ENCODE measurements around the gene MYO18A.

Gene MYO18A

DNA sequence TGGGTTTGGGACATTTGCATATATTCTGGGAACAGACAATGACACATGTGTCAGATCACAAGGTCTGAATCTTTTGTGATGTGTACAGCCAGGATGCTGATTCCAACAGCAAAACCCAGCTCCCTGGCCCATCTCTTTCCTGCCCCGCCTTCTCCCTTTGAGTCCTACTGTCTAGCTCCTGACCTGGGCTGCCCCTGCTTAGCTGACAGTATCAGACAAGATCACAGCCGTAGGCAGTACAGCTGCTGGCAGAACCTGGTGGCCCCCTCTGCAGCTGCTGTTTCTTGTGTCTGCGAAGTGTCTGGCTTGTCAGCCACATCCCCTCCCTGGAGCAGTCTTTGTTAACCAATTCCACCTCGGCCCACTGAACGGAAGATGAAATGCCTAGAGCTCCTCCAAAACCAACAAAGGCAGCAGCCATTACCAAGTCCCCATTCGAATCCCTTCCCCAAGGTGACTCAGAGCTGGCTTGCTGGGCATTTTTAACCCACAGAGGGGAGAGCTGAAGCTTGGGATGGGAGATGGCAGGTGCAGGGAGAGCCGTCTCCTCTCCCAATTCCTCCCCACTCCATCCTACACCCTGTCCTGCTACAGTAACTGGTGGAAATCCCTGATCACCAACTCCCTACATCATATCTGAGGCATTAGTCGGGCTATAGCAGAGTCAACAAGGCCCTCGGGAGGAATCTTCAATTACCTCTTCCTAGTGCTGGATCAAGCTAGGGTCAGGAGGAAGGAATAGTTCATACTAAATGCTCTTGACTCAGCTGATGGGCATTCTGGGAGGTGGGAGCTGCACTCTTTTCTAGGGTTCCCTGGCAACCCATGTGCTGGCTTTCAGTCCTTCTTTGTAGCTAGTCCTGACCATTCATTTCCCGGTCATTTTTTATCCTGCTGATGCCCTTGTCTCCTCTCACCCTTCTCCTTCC lies 131.5 kb downstream of the MYO18A start:
- Histone ChIP-seq H3K4me3 (ENCODE audit: low read length) (no peak overlapping the region), H3K4me1 (ENCODE audit: control insufficient read depth, insufficient read depth, low read length) (no peaks in the 10 kb centered on the region), H3K9ac (ENCODE audit: low read length) (no peak overlapping the region), H3K27ac (ENCODE audit: low read depth, low read length) (no peak overlapping the region), H3K27me3 (ENCODE audit: control insufficient read depth, insufficient read depth, low read length) (no peaks in the 10 kb centered on the region), H3K36me3 (ENCODE audit: control insufficient read depth, insufficient read depth, low read length) (no peaks in the 10 kb centered on the region)

GRCh38 chr17:29046473-29046839 lies 133.7 kb downstream of the MYO18A start:
- Histone ChIP-seq H3K9ac (ENCODE audit: low read length) (no peak overlapping the region), H3K27ac (ENCODE audit: low read depth, low read length) (no peak overlapping the region), H3K4me1 (ENCODE audit: control insufficient read depth, insufficient read depth, low read length) (no peaks in the 10 kb centered on the region), H3K36me3 (ENCODE audit: control insufficient read depth, insufficient read depth, low read length) (no peaks in the 10 kb centered on the region), H3K27me3 (ENCODE audit: control insufficient read depth, insufficient read depth, low read length) (peaks cover 2% of the 10 kb centered on the region), H3K4me3 (ENCODE audit: low read length) (no peak overlapping the region)

DNA sequence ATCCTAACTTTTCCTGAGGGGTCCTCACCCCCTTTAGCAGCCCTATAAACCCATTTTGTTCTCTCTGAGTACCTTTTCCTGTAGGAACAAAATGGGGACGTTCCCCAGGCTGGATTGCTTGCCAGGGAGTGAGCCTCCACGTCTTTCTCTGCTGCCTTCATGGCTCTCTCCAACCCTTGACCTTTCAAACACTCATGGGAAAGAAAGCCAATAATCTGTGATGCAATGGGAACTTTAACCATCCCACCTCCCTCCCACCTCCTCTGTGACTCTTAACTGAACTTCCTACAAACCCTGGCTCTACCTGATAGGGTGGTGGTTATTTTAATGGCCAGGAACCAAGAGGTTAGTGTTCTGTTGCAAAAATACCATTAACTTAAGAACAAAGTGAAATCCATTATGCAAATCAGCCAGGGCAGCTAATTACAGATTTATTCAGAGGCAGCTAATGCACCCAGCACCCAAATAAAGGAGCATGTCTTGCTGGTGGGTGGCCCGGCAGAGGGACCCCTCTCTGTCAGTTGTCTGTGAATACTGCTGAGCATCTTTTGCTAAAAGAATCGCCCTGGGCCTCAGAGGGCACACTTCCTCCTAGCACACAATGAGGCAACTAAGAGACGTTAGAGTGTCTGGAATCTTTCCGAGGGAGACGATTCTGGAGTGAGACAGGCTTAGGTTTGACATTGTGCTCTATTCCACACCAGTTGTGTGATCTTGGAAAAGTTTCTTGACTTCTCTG lies 134.3 kb downstream of the MYO18A start:
- peaks cover 2% of the 10 kb centered on the region for H3K27me3 ChIP-seq (ENCODE audit: control insufficient read depth, insufficient read depth, low read length)
- H3K4me1 ChIP-seq (ENCODE audit: control insufficient read depth, insufficient read depth, low read length) = no peaks in the 10 kb centered on the region
- H3K36me3 ChIP-seq (ENCODE audit: control insufficient read depth, insufficient read depth, low read length) = no peaks in the 10 kb centered on the region
- no peak overlapping the region for H3K27ac ChIP-seq (ENCODE audit: low read depth, low read length)
- no peak overlapping the region for H3K4me3 ChIP-seq (ENCODE audit: low read length)
- no peak overlapping the region for H3K9ac ChIP-seq (ENCODE audit: low read length)

- H3K4me1 ChIP-seq (ENCODE audit: control insufficient read depth, insufficient read depth, low read length) = no peaks in the 10 kb centered on the region
- H3K27ac ChIP-seq (ENCODE audit: low read depth, low read length) = no peak overlapping the region
- H3K36me3 ChIP-seq (ENCODE audit: control insufficient read depth, insufficient read depth, low read length) = no peaks in the 10 kb centered on the region
- H3K27me3 ChIP-seq (ENCODE audit: control insufficient read depth, insufficient read depth, low read length) = peaks cover 2% of the 10 kb centered on the region
- no peak overlapping the region for H3K9ac ChIP-seq (ENCODE audit: low read length)
- no peak overlapping the region for H3K4me3 ChIP-seq (ENCODE audit: low read length)
Observed at GRCh38 chr17:29045026-29045425, 135.2 kb downstream of the MYO18A start.

GRCh38 chr17:29043539-29044145 lies 136.6 kb downstream of the MYO18A start:
- Histone ChIP-seq H3K27me3 (ENCODE audit: control insufficient read depth, insufficient read depth, low read length) (peaks cover 2% of the 10 kb centered on the region), H3K4me3 (ENCODE audit: low read length) (no peak overlapping the region), H3K27ac (ENCODE audit: low read depth, low read length) (no peak overlapping the region), H3K4me1 (ENCODE audit: control insufficient read depth, insufficient read depth, low read length) (no peaks in the 10 kb centered on the region), H3K9ac (ENCODE audit: low read length) (no peak overlapping the region), H3K36me3 (ENCODE audit: control insufficient read depth, insufficient read depth, low read length) (no peaks in the 10 kb centered on the region)

DNA sequence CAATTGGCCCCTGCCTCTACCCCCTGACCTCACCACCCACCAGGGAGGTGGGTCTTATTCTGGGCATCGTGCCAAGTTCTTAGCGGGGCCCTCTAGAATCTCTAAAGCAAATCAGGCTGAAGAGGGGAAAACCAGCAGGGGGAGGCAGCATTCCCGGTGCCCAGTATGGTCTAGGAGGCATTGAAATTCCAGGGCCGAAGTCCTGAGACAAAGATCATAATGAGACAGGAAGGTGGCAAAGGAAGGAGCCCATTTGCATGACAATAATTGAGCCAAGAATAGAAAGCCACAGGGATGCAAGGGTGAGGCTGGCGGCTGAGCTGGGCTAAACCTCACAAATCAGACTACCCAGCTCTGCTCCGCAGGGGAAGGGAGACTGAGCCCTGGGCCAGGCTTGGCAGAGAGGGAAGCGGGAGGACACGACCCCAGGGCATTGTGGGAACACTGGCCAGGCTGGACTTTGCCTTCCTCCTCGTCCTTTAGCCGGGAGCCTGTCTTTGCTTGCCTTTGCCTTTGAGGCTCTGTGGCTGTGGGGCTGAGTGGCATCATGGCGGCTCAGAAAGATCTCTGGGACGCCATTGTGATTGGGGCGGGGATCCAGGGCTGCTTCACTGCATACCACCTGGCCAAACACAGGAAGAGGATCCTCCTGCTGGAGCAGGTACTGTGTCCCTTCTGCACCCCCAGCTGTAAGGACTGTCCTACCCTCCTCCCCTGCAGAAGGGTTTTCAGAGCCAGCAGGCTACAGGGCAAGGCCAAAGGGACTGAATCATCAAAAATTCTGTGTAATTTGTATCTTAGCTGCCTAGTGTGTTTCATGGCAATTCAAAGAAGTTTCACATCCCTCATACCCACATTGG lies 137.3 kb downstream of the MYO18A start, which contains the start of gene PIPOX:
Gene PIPOX (plus strand): TSS at position 463 of the 860 bp plus-strand sequence. CDS start 85 bp downstream, at position 548.
- no peak within 1 kb of the TSS for H3K9ac ChIP-seq (ENCODE audit: low read length)
- no peaks in the 10 kb centered on the region for H3K4me1 ChIP-seq (ENCODE audit: control insufficient read depth, insufficient read depth, low read length)
- H3K36me3 ChIP-seq (ENCODE audit: control insufficient read depth, insufficient read depth, low read length) = no peaks in the 10 kb centered on the region
- peaks cover 2% of the 10 kb centered on the region for H3K27me3 ChIP-seq (ENCODE audit: control insufficient read depth, insufficient read depth, low read length)
- no peak within 1 kb of the TSS for H3K4me3 ChIP-seq (ENCODE audit: low read length)
- no peak within 1 kb of the TSS for H3K27ac ChIP-seq (ENCODE audit: low read depth, low read length)

DNA sequence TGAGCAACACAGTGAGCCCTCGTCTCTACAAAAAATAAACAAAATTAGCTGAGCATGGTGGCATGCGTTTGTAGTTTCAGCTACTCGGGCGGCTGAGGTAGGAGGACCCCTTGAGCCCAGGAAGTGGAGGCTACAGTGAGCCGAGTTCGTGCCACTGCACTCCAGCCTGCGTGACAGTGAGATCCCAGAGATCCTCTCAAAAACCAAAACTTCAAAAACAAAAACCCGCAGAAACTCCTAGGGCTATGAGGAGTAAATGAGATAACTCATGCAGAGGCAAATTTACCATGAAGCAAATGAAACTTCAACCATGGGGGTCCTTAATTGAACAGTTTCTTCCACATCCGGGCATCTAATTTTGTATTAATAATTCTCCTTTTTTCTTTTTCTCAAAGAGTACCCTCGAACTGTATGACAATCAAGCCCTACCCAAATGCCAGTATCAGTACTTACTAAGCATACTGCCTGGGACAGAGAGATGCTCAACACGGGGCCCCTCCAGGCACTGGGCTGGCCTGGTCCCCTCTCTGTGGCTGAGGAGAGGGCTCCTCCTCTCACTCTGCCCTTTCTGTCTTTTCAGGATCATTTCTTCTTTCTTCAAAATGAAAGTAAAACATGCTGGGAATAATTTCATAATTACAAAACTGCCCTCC lies 138.0 kb downstream of the MYO18A start:
- Histone ChIP-seq H3K27me3 (ENCODE audit: control insufficient read depth, insufficient read depth, low read length) (peaks cover 2% of the 10 kb centered on the region), H3K36me3 (ENCODE audit: control insufficient read depth, insufficient read depth, low read length) (no peaks in the 10 kb centered on the region), H3K9ac (ENCODE audit: low read length) (no peak overlapping the region), H3K4me1 (ENCODE audit: control insufficient read depth, insufficient read depth, low read length) (no peaks in the 10 kb centered on the region), H3K4me3 (ENCODE audit: low read length) (no peak overlapping the region), H3K27ac (ENCODE audit: low read depth, low read length) (no peak overlapping the region)

DNA sequence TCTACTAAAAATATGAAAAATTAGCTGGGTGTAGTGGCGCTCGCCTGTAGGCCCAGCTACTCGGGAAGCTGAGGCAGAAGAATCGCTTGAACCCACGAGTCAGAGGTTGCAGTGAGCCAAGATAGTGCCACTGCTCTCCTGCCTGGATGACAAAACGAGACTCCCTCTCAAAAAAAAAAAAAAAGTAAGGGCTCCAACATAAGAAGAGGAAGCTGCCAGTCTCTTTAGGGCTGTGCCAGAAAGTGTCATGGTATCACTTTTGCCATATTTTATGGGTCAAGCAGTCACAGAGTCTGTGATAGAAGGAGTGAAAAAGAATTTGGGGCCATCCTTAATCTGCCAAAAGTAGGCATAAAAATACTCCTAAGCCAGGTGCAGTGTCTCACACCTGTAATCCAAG lies 138.6 kb downstream of the MYO18A start:
- H3K4me3 ChIP-seq (ENCODE audit: low read length) = no peak overlapping the region
- H3K36me3 ChIP-seq (ENCODE audit: control insufficient read depth, insufficient read depth, low read length) = no peaks in the 10 kb centered on the region
- H3K27ac ChIP-seq (ENCODE audit: low read depth, low read length) = no peak overlapping the region
- H3K9ac ChIP-seq (ENCODE audit: low read length) = no peak overlapping the region
- peaks cover 2% of the 10 kb centered on the region for H3K27me3 ChIP-seq (ENCODE audit: control insufficient read depth, insufficient read depth, low read length)
- no peaks in the 10 kb centered on the region for H3K4me1 ChIP-seq (ENCODE audit: control insufficient read depth, insufficient read depth, low read length)

DNA sequence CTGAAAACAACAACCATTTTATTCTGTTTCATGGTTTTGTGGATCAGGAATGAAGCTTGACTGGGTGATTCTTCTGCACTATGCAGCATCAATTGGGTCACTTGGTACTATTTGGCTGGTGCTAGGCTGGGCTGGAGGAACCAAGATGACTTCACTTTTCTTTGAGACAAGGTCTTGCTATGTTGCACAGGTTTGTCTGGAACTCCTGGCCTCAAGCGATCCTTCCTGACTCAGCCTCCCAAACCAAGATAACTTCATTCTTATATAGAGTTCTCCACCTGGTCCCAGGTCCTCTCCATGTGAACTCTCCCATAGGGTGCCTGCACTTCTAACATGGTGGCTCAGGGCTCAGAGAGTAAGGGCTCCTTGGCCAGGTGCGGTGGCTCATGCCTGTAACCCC lies 139.1 kb downstream of the MYO18A start:
- H3K9ac ChIP-seq (ENCODE audit: low read length) = no peak overlapping the region
- no peak overlapping the region for H3K27ac ChIP-seq (ENCODE audit: low read depth, low read length)
- H3K27me3 ChIP-seq (ENCODE audit: control insufficient read depth, insufficient read depth, low read length) = peaks cover 2% of the 10 kb centered on the region
- H3K36me3 ChIP-seq (ENCODE audit: control insufficient read depth, insufficient read depth, low read length) = no peaks in the 10 kb centered on the region
- H3K4me1 ChIP-seq (ENCODE audit: control insufficient read depth, insufficient read depth, low read length) = no peaks in the 10 kb centered on the region
- H3K4me3 ChIP-seq (ENCODE audit: low read length) = no peak overlapping the region

DNA sequence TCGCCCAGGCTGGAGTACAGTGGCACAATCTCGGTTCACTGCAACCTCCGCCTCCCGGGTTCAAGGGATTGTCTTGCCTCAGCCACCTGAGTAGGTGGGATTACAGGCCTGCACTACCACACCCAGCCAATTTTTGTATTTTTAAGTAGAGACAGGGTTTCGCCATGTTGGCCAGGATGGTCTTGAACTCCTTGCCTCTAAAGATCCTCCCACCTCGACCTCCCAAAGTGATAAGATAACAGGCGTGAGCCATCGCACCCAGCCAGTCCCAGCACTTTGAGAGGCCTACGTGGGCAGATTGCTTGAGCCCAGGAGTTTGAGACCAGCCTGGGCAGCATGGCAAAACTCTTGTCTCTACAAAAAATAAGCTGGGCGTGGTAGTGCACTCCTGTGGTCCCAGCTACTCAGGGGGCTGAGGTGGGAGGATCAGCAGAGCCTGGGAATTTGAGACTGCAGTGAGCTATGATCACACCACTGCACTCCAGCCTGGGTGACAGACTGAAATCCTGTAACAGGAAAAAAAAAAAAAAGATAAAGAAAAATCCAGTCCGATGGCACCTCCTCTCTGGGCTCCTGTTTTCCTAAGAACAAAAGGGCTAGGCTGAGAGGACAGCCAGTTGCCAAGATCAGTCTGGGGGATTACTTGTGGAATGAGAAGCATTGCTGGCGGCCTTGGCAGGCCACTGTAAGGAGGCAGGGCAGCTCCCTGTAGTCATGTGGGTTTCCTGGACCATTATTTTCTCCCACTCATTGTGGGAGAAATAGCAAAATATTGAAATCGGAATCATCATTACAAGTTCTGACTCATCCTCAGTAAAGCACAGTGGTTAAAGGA lies 140.2 kb downstream of the MYO18A start:
- H3K9ac ChIP-seq (ENCODE audit: low read length) = no peak overlapping the region
- H3K36me3 ChIP-seq (ENCODE audit: control insufficient read depth, insufficient read depth, low read length) = no peaks in the 10 kb centered on the region
- peaks cover 5% of the 10 kb centered on the region for H3K27me3 ChIP-seq (ENCODE audit: control insufficient read depth, insufficient read depth, low read length)
- no peak overlapping the region for H3K4me3 ChIP-seq (ENCODE audit: low read length)
- no peaks in the 10 kb centered on the region for H3K4me1 ChIP-seq (ENCODE audit: control insufficient read depth, insufficient read depth, low read length)
- H3K27ac ChIP-seq (ENCODE audit: low read depth, low read length) = no peak overlapping the region

Data from rectal smooth muscle tissue (tissue), 1 donor.